Measurements from ENCODE around the gene TCF12. TPM values are rescaled to one million over a fixed set of nuclear protein-coding genes. Genes with fewer than 3 reads are reported as not detected.
"Not testable (repeated sequence)": the region's sequence is repeated elsewhere in the genome, so short reads cannot be mapped to it uniquely, and the experiment has no call there.

The TCF12 gene
- total RNA-seq, 8 experiments from 2014 or later: 34.7 to 177 (median 99.7) TPM

- Histone ChIP-seq H3K27ac (no peak overlapping the region), H3K4me3 (no peak overlapping the region), H3K4me1 (replicated peaks in 1 of 2) (no peaks in the 10 kb centered on the region)
- ATAC-seq (replicated peaks in 6 of 8): no peak
- in situ Hi-C loops (cut with MboI; ENCODE audit: low pct_unique_long_range_greater_than_20kb in 2 of 9, low sequenced_read_pairs in 9 of 9, unreplicated experiment in 9 of 9): no loop called here
These were observed 20.8 kb downstream of the TCF12 start for GRCh38 chr15:56939257-56939656.

- in situ Hi-C loops (cut with MboI; ENCODE audit: low pct_unique_long_range_greater_than_20kb in 2 of 9, low sequenced_read_pairs in 9 of 9, unreplicated experiment in 9 of 9): no loop called here
- H3K27ac ChIP-seq: no peak overlapping the region
These were observed 21.9 kb downstream of the TCF12 start for GRCh38 chr15:56940388-56940787.

GRCh38 chr15:56942118-56942517 is 23.7 kb downstream of the TCF12 start:
- no peak overlapping the region for H3K4me3 ChIP-seq
- in situ Hi-C loops (cut with MboI; ENCODE audit: low pct_unique_long_range_greater_than_20kb in 2 of 9, low sequenced_read_pairs in 9 of 9, unreplicated experiment in 9 of 9): no loop called here
- H3K27ac ChIP-seq: no peak overlapping the region

More at GRCh38 chr15:56940388-56940787, 21.9 kb downstream of the TCF12 start:
- ATAC-seq (replicated peaks in 6 of 8): no peak
- H3K4me3 ChIP-seq: no peak overlapping the region
- H3K4me1 ChIP-seq (replicated peaks in 1 of 2): no peaks in the 10 kb centered on the region

GRCh38 chr15:56943403-56943802 is 25.0 kb downstream of the TCF12 start:
- in situ Hi-C loops (cut with MboI; ENCODE audit: low pct_unique_long_range_greater_than_20kb in 2 of 9, low sequenced_read_pairs in 9 of 9, unreplicated experiment in 9 of 9): no loop called here
- Histone ChIP-seq H3K4me1 (replicated peaks in 1 of 2) (no peaks in the 10 kb centered on the region), H3K4me3 (no peak overlapping the region), H3K27ac (no peak overlapping the region)
- WGBS, 10 experiments: 80 to 100% (median 100%) methylated on average over 1 of the region's 1 CpG; no CpG with 5 or more reads in 3 of the 10 experiments
- ATAC-seq (replicated peaks in 6 of 8): no peak

More at GRCh38 chr15:56942118-56942517, 23.7 kb downstream of the TCF12 start:
- ATAC-seq (replicated peaks in 6 of 8): no peak
- no peaks in the 10 kb centered on the region for H3K4me1 ChIP-seq (replicated peaks in 1 of 2)

- 71 to 100% (median 90%) methylated on average over 1 of the region's 1 CpG; no CpG with 5 or more reads in 3 of the 10 experiments for WGBS, 10 experiments
- Histone ChIP-seq H3K4me1 (replicated peaks in 1 of 2) (no peaks in the 10 kb centered on the region), H3K4me3 (no peak overlapping the region), H3K27ac (no peak overlapping the region)
- in situ Hi-C loops (cut with MboI; ENCODE audit: low pct_unique_long_range_greater_than_20kb in 2 of 9, low sequenced_read_pairs in 9 of 9, unreplicated experiment in 9 of 9): no loop called here
- no peak for ATAC-seq (replicated peaks in 6 of 8)
These were observed 26.0 kb downstream of the TCF12 start for GRCh38 chr15:56944485-56944884.

- Histone ChIP-seq H3K4me1 (replicated peaks in 1 of 2) (no peaks in the 10 kb centered on the region), H3K27ac (no peak overlapping the region), H3K4me3 (no peak overlapping the region)
- no peak for ATAC-seq (replicated peaks in 6 of 8)
- 87 to 100% (median 97%) methylated on average over 2 to 3 of the region's 3 CpGs for WGBS, 10 experiments
- in situ Hi-C loops (cut with MboI; ENCODE audit: low pct_unique_long_range_greater_than_20kb in 2 of 9, low sequenced_read_pairs in 9 of 9, unreplicated experiment in 9 of 9): no loop called here
These were observed 27.7 kb downstream of the TCF12 start for GRCh38 chr15:56946150-56946549.

GRCh38 chr15:56948000-56948763 is 29.7 kb downstream of the TCF12 start:
- no peak overlapping the region for H3K27ac ChIP-seq
- H3K4me1 ChIP-seq (replicated peaks in 1 of 2): no peaks in the 10 kb centered on the region
- 86 to 100% (median 94%) methylated on average over 1 to 6 of the region's 6 CpGs; no CpG with 5 or more reads in 1 of the 10 experiments for WGBS, 10 experiments
- in situ Hi-C loops (cut with MboI; ENCODE audit: low pct_unique_long_range_greater_than_20kb in 2 of 9, low sequenced_read_pairs in 9 of 9, unreplicated experiment in 9 of 9): no loop called here
- no peak for ATAC-seq (replicated peaks in 6 of 8)
- H3K4me3 ChIP-seq: no peak overlapping the region

GRCh38 chr15:56948764-56949101 is 30.3 kb downstream of the TCF12 start:
- no peak for ATAC-seq (replicated peaks in 6 of 8)
- H3K4me3 ChIP-seq: no peak overlapping the region
- in situ Hi-C loops (cut with MboI; ENCODE audit: low pct_unique_long_range_greater_than_20kb in 2 of 9, low sequenced_read_pairs in 9 of 9, unreplicated experiment in 9 of 9): no loop called here
- 83 to 100% (median 100%) methylated on average over 1 of the region's 1 CpG; no CpG with 5 or more reads in 4 of the 10 experiments for WGBS, 10 experiments
- no peaks in the 10 kb centered on the region for H3K4me1 ChIP-seq (replicated peaks in 1 of 2)
- H3K27ac ChIP-seq: no peak overlapping the region

- in situ Hi-C loops (cut with MboI; ENCODE audit: low pct_unique_long_range_greater_than_20kb in 2 of 9, low sequenced_read_pairs in 9 of 9, unreplicated experiment in 9 of 9): no loop called here
- Histone ChIP-seq H3K4me3 (no peak overlapping the region), H3K27ac (no peak overlapping the region), H3K4me1 (replicated peaks in 1 of 2) (no peaks in the 10 kb centered on the region)
- ATAC-seq (replicated peaks in 6 of 8): no peak
- 91 to 100% (median 100%) methylated on average over 1 to 5 of the region's 6 CpGs; no CpG with 5 or more reads in 1 of the 10 experiments for WGBS, 10 experiments
These were observed 32.5 kb downstream of the TCF12 start for GRCh38 chr15:56950979-56951378.

GRCh38 chr15:56953790-56954189 is 35.3 kb downstream of the TCF12 start:
- Histone ChIP-seq H3K27ac (no peak overlapping the region), H3K4me3 (no peak overlapping the region), H3K4me1 (replicated peaks in 1 of 2) (no peaks in the 10 kb centered on the region)
- 88 to 100% (median 100%) methylated on average over 1 of the region's 1 CpG; no CpG with 5 or more reads in 3 of the 10 experiments for WGBS, 10 experiments
- in situ Hi-C loops (cut with MboI; ENCODE audit: low pct_unique_long_range_greater_than_20kb in 2 of 9, low sequenced_read_pairs in 9 of 9, unreplicated experiment in 9 of 9): no loop called here
- no peak for ATAC-seq (replicated peaks in 6 of 8)

- H3K4me3 ChIP-seq; H3K4me1 ChIP-seq (replicated peaks in 1 of 2); in situ Hi-C loops (cut with MboI; ENCODE audit: low pct_unique_long_range_greater_than_20kb in 2 of 9, low sequenced_read_pairs in 9 of 9, unreplicated experiment in 9 of 9); ATAC-seq (replicated peaks in 6 of 8); H3K27ac ChIP-seq: not testable (repeated sequence)
- 71 to 100% (median 100%) methylated on average over 1 to 3 of the region's 5 CpGs; no CpG with 5 or more reads in 4 of the 10 experiments for WGBS, 10 experiments
These were observed 36.6 kb downstream of the TCF12 start for GRCh38 chr15:56955011-56955410.

- ATAC-seq (replicated peaks in 6 of 8): no peak
- no peak overlapping the region for H3K4me3 ChIP-seq
- in situ Hi-C loops (cut with MboI; ENCODE audit: low pct_unique_long_range_greater_than_20kb in 2 of 9, low sequenced_read_pairs in 9 of 9, unreplicated experiment in 9 of 9): no loop called here
- no peak overlapping the region for H3K27ac ChIP-seq
- no peaks in the 10 kb centered on the region for H3K4me1 ChIP-seq (replicated peaks in 1 of 2)
These were observed 38.1 kb downstream of the TCF12 start for GRCh38 chr15:56956538-56956937.

GRCh38 chr15:56957812-56958406 is 39.5 kb downstream of the TCF12 start:
- no peak overlapping the region for H3K27ac ChIP-seq
- peaks cover 0 to 4% of the 10 kb centered on the region in 2 donors for H3K4me1 ChIP-seq (replicated peaks in 1 of 2)
- in situ Hi-C loops (cut with MboI; ENCODE audit: low pct_unique_long_range_greater_than_20kb in 2 of 9, low sequenced_read_pairs in 9 of 9, unreplicated experiment in 9 of 9): no loop called here
- H3K4me3 ChIP-seq: no peak overlapping the region
- no peak for ATAC-seq (replicated peaks in 6 of 8)
- 15 to 85% (median 40%) methylated on average over 2 to 5 of the region's 5 CpGs for WGBS, 10 experiments

GRCh38 chr15:56959318-56959648 is 40.8 kb downstream of the TCF12 start:
- ATAC-seq (replicated peaks in 6 of 8): no peak
- Histone ChIP-seq H3K4me3 (no peak overlapping the region), H3K4me1 (replicated peaks in 1 of 2) (peaks cover 6 to 7% of the 10 kb centered on the region in 2 donors), H3K27ac (no peak overlapping the region)
- in situ Hi-C loops (cut with MboI; ENCODE audit: low pct_unique_long_range_greater_than_20kb in 2 of 9, low sequenced_read_pairs in 9 of 9, unreplicated experiment in 9 of 9): no loop called here

All from motor neuron (in vitro differentiated cells).